ENCODE measurements around the gene BEX3.

DNA sequence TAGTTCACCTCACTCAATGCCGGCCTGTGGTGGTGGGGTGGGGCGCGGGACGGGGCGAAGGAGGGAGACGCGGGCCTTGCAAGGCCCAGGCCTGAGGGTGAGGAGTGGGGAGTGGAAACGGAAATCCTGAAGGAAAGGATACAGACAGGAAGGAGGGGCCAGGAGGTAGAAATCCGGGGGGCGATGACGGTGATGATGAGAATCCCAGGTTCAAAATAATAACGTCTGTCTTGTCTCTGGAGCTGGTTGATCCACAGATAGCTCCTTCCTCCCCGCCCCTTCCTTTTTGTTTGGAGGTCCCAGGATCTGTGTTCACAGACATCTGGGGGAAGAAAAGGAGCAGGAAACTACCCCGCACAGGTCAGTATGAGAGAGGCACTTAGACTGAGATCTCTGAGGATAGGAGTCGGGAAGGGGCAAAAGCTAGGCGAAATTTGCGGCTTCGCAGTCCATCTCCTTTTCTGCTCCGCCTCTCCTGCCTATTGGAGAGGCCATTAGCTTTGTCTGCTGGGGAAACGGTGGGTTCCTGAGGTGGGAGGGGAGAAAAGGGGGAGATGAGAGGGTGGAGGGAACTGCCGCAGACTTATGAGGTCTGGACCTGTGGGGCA lies 45.6 kb upstream of the BEX3 start:
- TF ChIP-seq EZH2phosphoT487 (IDR thresholded peaks at IDR 0.05; ENCODE audit: insufficient read depth, low read depth) (no peak), EZH2 (IDR thresholded peaks at IDR 0.05; ENCODE audit: insufficient read depth, poor library complexity, severe bottlenecking) (no peak)

Measured in GM23248 (cell line).